Sigmoid colon (tissue), 7 donors: Measurements from ENCODE around the gene EFR3B. TPM values are rescaled to one million over a fixed set of nuclear protein-coding genes. Genes with fewer than 3 reads are reported as not detected.
A peak's percentile ranks its signal among the peaks of the same experiment; 100 is the strongest.

Experiments used
- DNase-seq: peaks from one replicate; pipeline ENCODE4 v3.0.0-alpha.2; 2019
- H3K27ac ChIP-seq, 4 donors: fragments of 200-600 bp; sonication (generic); one replicate each; pipeline ENCODE4 v1.5.1; 2016 to 2019; ENCODE audit warnings: mild to moderate bottlenecking in 1 of 4
- H3K27me3 ChIP-seq, 3 donors: fragments of 200-600 bp; sonication (generic); one replicate each; pipeline ENCODE4 v1.5.1; 2019; ENCODE audit warnings: mild to moderate bottlenecking in 1 of 3
- H3K36me3 ChIP-seq, 4 donors: fragments of 200-600 bp; sonication (generic); one replicate each; pipeline ENCODE4 v1.5.1; 2016 to 2019
- H3K4me1 ChIP-seq, 4 donors: fragments of 200-600 bp; sonication (generic); one replicate each; pipeline ENCODE4 v1.5.1; 2017 to 2019
- H3K4me3 ChIP-seq, 4 donors: fragments of 200-600 bp; sonication (generic); one replicate each; pipeline ENCODE4 v1.5.1; 2017 to 2019; ENCODE audit warnings: mild to moderate bottlenecking in 2 of 4, moderate library complexity in 1 of 4
- H3K9me3 ChIP-seq, 4 donors: fragments of 200-600 bp in 3 of 4; sonication (generic) in 3 of 4; one replicate each; pipeline versions ENCODE4 v1.5.1 to v1.6.1; 2013 to 2019
- EP300 ChIP-seq, 4 donors: sonication (generic); formaldehyde crosslinking; IDR thresholded peaks; one replicate each; pipeline ENCODE4 v1.6.1; 2017; ENCODE audit warnings: antibody characterized with exemption in 4 of 4
- POLR2A ChIP-seq, 2 donors: fragments of 450-650 bp; IDR thresholded peaks; one replicate each; pipeline ENCODE4 v1.6.1; 2016; ENCODE audit warnings: antibody characterized with exemption in 2 of 2, mild to moderate bottlenecking in 2 of 2, moderate library complexity in 2 of 2
- POLR2AphosphoS5 ChIP-seq, 4 donors: sonication (generic); formaldehyde crosslinking; IDR thresholded peaks; one replicate each; pipeline ENCODE4 v1.6.1; 2017; ENCODE audit warnings: antibody characterized with exemption in 4 of 4
- WGBS, 2 donors: extraction: QIAGEN DNeasy Blood & Tissue Kit; methylation state at CpG; one replicate each; pipeline ENCODE4 v1.1.7; 2013; 5-methylcytosine and 5-hydroxymethylcytosine counted together
- intact Hi-C: fragments of 100-400 bp; cut with DNase I; formaldehyde crosslinking; loops from one replicate; pipeline ENCODE4 v1.15.1; 2023
- polyA plus RNA-seq, 3 donors: library from polyadenylated mRNA; stranded (reverse); fragments of 200-250 nt; gene quantifications; one replicate each; pipeline ENCODE4 v1.2.3, GENCODE V29; 2013
- total RNA-seq, 4 donors: library from RNA; depleted of rRNA; stranded (reverse); fragments of >200 nt; gene quantifications; one replicate each; pipeline ENCODE4 v1.1.0, GENCODE V29; 2016
- TF ChIP-seq, protein P1 (sequence below), 4 experiments: fragments of 450-650 bp in 3 of 4; fragments of 200-600 bp in 1 of 4; IDR thresholded peaks; one replicate each; pipeline ENCODE4 v1.5.1; 2016 to 2019; ENCODE audit warnings: antibody characterized with exemption in 4 of 4, mild to moderate bottlenecking in 3 of 4, moderate library complexity in 2 of 4
- donor health status: healthy with polysubstance abuse.
- donor health status: Bipolar disorder and iron deficiency.
- donor health status: healthy.

The EFR3B gene
- total and polyA plus RNA-seq, 7 donors, result under 0.01 to 1.9 (median 0.50) TPM

DNA sequence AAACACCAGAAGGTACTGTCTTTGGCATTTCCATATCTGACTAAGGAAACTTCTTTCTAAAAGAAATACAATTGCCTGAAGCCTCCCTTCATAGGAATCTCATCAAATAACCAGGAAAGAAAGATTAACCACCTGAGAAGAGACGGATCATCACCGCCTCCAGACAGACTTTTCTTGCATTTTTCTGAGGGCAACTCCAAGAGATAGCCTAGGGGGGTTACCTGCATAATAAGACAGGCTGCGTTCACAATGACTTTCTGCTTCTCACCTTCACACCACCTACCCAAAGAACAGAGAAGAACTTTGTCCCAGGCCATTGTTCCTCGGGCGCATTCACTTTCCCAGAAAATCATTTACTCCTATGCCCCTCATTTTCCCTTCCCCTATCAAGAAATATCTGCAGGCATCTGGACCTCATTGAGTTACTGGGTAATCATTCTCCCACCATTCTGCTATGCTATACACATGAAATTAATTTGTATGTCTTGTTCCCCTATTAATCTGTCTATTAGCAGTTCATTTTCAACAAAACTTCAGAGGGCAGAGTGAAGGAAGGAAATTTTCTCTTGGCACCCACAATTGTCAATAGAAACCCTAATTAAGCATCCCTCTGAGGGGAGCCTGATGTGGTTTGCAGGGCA lies 134.8 kb downstream of the EFR3B start:
- no peaks in the 10 kb centered on the region for H3K36me3 ChIP-seq
- peak; percentile 12 for DNase-seq
- no peak overlapping the region for H3K27ac ChIP-seq
- WGBS, 2 donors, result 83 to 90% methylated on average over 5 of the region's 5 CpGs
- H3K27me3 ChIP-seq, result peaks cover 0 to 3% (median 0%) of the 10 kb centered on the region in 3 donors
- H3K4me3 ChIP-seq, result no peak overlapping the region
- no peaks in the 10 kb centered on the region for H3K4me1 ChIP-seq
- TF ChIP-seq POLR2A (IDR thresholded peaks at IDR 0.05) (no peak), POLR2AphosphoS5 (IDR thresholded peaks at IDR 0.05) (no peak), EP300 (IDR thresholded peaks at IDR 0.05) (no peak)
- TF ChIP-seq, protein P1, sequence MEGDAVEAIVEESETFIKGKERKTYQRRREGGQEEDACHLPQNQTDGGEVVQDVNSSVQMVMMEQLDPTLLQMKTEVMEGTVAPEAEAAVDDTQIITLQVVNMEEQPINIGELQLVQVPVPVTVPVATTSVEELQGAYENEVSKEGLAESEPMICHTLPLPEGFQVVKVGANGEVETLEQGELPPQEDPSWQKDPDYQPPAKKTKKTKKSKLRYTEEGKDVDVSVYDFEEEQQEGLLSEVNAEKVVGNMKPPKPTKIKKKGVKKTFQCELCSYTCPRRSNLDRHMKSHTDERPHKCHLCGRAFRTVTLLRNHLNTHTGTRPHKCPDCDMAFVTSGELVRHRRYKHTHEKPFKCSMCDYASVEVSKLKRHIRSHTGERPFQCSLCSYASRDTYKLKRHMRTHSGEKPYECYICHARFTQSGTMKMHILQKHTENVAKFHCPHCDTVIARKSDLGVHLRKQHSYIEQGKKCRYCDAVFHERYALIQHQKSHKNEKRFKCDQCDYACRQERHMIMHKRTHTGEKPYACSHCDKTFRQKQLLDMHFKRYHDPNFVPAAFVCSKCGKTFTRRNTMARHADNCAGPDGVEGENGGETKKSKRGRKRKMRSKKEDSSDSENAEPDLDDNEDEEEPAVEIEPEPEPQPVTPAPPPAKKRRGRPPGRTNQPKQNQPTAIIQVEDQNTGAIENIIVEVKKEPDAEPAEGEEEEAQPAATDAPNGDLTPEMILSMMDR (IDR thresholded peaks at IDR 0.05), result no peak
- H3K9me3 ChIP-seq, result no peaks in the 10 kb centered on the region
- intact Hi-C loops, result no loop called here

GRCh38 chr2:25177211-25177611 lies 135.3 kb downstream of the EFR3B start:
- Histone ChIP-seq H3K27me3 (peaks cover 0 to 3% (median 0%) of the 10 kb centered on the region in 3 donors), H3K9me3 (no peaks in the 10 kb centered on the region), H3K4me3 (no peak overlapping the region), H3K27ac (no peak overlapping the region), H3K4me1 (no peaks in the 10 kb centered on the region), H3K36me3 (no peaks in the 10 kb centered on the region)
- TF ChIP-seq EP300 (IDR thresholded peaks at IDR 0.05), result no peak
- no peak for TF ChIP-seq POLR2A (IDR thresholded peaks at IDR 0.05)
- no peak for TF ChIP-seq POLR2AphosphoS5 (IDR thresholded peaks at IDR 0.05)
- TF ChIP-seq, protein P1 (IDR thresholded peaks at IDR 0.05), result no peak
- WGBS, 2 donors, result 79 to 87% methylated on average over 8 of the region's 8 CpGs
- intact Hi-C loops, result no loop called here
- DNase-seq, result peak; percentile 13

- no peak overlapping the region for H3K27ac ChIP-seq
- H3K4me1 ChIP-seq, result no peaks in the 10 kb centered on the region
- no peaks in the 10 kb centered on the region for H3K36me3 ChIP-seq
- intact Hi-C loops, result no loop called here
- DNase-seq, result peak; percentile 30
- TF ChIP-seq EP300 (IDR thresholded peaks at IDR 0.05), result no peak
- no peak for TF ChIP-seq POLR2AphosphoS5 (IDR thresholded peaks at IDR 0.05)
- TF ChIP-seq POLR2A (IDR thresholded peaks at IDR 0.05), result no peak
- TF ChIP-seq, protein P1 (IDR thresholded peaks at IDR 0.05), result no peak
- peaks cover 0 to 3% (median 0%) of the 10 kb centered on the region in 3 donors for H3K27me3 ChIP-seq
- H3K9me3 ChIP-seq, result no peaks in the 10 kb centered on the region
- H3K4me3 ChIP-seq, result no peak overlapping the region
- WGBS, 2 donors, result 85 to 86% methylated on average over 10 of the region's 10 CpGs
Measured at GRCh38 chr2:25178976-25179375, 137.1 kb downstream of the EFR3B start.

GRCh38 chr2:25184254-25184653 lies 142.4 kb downstream of the EFR3B start:
- DNase-seq, result no peak
- Histone ChIP-seq H3K36me3 (no peaks in the 10 kb centered on the region), H3K4me1 (no peaks in the 10 kb centered on the region), H3K9me3 (no peaks in the 10 kb centered on the region), H3K4me3 (no peak overlapping the region), H3K27ac (no peak overlapping the region), H3K27me3 (no peaks in the 10 kb centered on the region)
- intact Hi-C loops, result no loop called here
- WGBS, 2 donors, result 39 to 64% methylated on average over 5 of the region's 5 CpGs
- TF ChIP-seq POLR2AphosphoS5 (IDR thresholded peaks at IDR 0.05) (no peak), POLR2A (IDR thresholded peaks at IDR 0.05) (no peak), EP300 (IDR thresholded peaks at IDR 0.05) (no peak)
- TF ChIP-seq, protein P1 (IDR thresholded peaks at IDR 0.05), result no peak
